GM21526 (cell line): Measurements from ENCODE around the gene FANCD2.
A peak's percentile ranks its signal among the peaks of the same experiment; 100 is the strongest.
"Not testable (repeated sequence)": the region's sequence is repeated elsewhere in the genome, so short reads cannot be mapped to it uniquely, and the experiment has no call there.

Source experiments
- ATAC-seq: cut with Tn5 transposase; IDR thresholded peaks from one replicate; pipeline ENCODE4 v1.9.1; 2021; ENCODE audit warnings: moderate library complexity; ENCODE audit not compliant: unreplicated experiment, low FRiP score

Gene FANCD2

GRCh38 chr3:10012106-10012505 lies 14.1 kb upstream of the FANCD2 start:
- no peak for ATAC-seq

GRCh38 chr3:10015461-10015904 lies 10.8 kb upstream of the FANCD2 start:
- no peak for ATAC-seq

- ATAC-seq: no peak
These were observed 8.5 kb upstream of the FANCD2 start for GRCh38 chr3:10017636-10018292.

GRCh38 chr3:10018806-10019205 lies 7.4 kb upstream of the FANCD2 start:
- not testable (repeated sequence) for ATAC-seq

- ATAC-seq: no peak
These were observed 6.9 kb upstream of the FANCD2 start for GRCh38 chr3:10019326-10019725.

- no peak for ATAC-seq
These were observed 4.1 kb upstream of the FANCD2 start for GRCh38 chr3:10021856-10022775.

GRCh38 chr3:10023587-10024310 lies 2.5 kb upstream of the FANCD2 start:
- ATAC-seq: no peak

GRCh38 chr3:10025205-10026083 lies 793 bp upstream of the FANCD2 start:
- ATAC-seq: peak; percentile 6

- no peak for ATAC-seq
These were observed 14.8 kb downstream of the FANCD2 start for GRCh38 chr3:10041034-10041433.

GRCh38 chr3:10047876-10048275 lies 21.6 kb downstream of the FANCD2 start:
- ATAC-seq: no peak

- not testable (repeated sequence) for ATAC-seq
These were observed 26.8 kb downstream of the FANCD2 start for GRCh38 chr3:10053054-10053453.

- no peak for ATAC-seq
These were observed 28.9 kb downstream of the FANCD2 start for GRCh38 chr3:10055097-10055496.

GRCh38 chr3:10070077-10070476 lies 43.8 kb downstream of the FANCD2 start:
- ATAC-seq: not testable (repeated sequence)

- ATAC-seq: no peak
These were observed 48.4 kb downstream of the FANCD2 start for GRCh38 chr3:10074666-10075065.

- ATAC-seq: no peak
These were observed 55.6 kb downstream of the FANCD2 start for GRCh38 chr3:10081871-10082270.

- no peak for ATAC-seq
These were observed 59.5 kb downstream of the FANCD2 start for GRCh38 chr3:10085738-10086137.

GRCh38 chr3:10088256-10088655 lies 62.0 kb downstream of the FANCD2 start:
- no peak for ATAC-seq

- no peak for ATAC-seq
These were observed 63.9 kb downstream of the FANCD2 start for GRCh38 chr3:10090179-10090578.

GRCh38 chr3:10090774-10091173 lies 64.5 kb downstream of the FANCD2 start:
- not testable (repeated sequence) for ATAC-seq

- not testable (repeated sequence) for ATAC-seq
These were observed 65.2 kb downstream of the FANCD2 start for GRCh38 chr3:10091387-10091786.
